Glomerular visceral epithelial cell (primary cell): ENCODE data around the gene MRPS6.

Experiments used
- DNase-seq: peaks from one replicate; pipeline ENCODE4 v3.0.0-alpha.2; 2016; ENCODE audit errors: extremely low spot score

The MRPS6 gene

DNA sequence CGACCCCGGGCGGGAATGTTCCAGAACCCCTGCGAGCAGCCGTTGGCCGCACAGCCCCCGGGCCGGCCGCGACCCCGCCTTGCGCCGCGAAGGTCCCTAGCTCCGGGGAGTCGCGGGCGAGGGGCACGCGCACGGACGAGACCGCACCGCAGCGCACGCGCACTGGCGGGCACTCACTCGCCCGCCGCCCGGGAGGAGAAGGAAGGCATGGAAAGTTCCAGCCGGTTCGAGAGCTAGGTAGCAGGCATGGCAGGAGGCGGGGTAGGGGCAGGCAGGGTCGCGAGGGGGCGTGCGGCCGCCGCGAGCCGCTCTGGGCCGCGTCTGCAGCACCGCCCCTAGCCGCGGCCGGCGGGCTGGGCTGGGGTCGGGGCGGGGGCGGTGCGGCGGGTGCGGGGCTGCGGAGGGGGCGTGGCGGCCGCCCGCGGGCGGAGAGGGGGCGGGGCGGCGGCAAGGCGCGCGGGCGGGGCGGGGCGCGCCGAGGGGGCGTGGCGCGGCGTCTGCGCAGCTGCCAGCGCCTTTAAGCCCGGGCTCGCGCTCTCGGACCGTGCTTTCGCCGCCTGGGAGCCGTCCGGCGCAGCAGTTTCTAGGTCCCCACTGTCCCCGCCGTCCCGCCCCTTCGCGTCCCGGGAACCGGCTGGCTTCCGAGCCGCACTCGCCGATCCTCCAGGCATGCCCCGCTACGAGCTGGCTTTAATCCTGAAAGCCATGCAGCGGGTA, at the start of gene MRPS6, which contains the start of gene SLC5A3:
MRPS6 (plus strand) TSS at position 547 of the 717 bp plus-strand sequence; CDS start at position 670, 123 bp downstream.
SLC5A3 (plus strand) TSS at position 547 of the 717 bp plus-strand sequence. CDS start 21,621 bp downstream, outside the sequence.
- DNase-seq = peak; percentile 88

DNA sequence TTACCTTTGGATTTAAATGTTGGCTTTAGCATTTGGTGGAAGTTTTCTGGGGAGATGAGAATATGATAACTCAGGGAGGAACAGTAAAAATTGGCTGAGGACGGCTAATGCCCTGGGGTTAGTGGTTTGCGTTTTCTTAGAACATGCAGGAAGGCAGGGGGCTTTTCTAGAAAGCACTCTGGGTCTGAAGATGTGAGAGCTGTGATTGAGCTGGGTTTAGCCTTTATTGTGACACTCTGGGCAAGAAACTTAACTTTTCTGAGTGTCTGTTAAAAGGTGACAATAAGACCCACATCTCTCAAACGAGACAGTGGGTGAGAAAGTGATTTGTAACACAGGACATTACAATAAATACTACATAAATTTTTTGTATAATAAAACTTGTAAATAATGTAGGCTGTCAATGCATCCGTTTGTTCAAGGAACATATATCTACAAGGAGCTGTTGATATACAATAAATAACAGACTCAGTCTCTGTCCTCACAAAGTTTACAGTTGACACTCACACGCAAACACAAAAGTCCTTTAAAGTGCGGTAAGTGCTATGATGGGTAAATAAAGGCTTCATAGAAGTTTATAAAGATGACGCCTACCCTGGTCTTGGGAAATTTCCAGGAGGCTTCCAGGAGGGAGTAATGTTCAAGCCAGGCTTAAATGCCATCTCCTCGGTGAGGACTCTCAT, 49.5 kb upstream of the MRPS6 start:
- no peak for DNase-seq

DNA sequence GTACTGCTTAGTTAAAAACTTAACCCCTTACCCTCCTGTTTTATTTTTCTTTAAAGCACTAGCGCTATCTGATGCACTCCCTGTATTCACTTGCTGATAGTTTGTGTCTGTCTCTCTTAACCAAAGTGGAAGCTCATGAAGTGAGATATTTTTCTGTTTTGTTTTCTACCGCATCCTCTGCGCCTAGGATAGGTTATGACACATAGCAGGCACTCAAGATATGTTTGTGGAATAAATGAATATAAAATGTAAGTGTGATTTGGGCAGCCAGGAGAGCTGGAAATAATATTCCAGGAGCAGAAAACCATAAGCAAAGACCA, 49.0 kb upstream of the MRPS6 start:
- no peak for DNase-seq

DNA sequence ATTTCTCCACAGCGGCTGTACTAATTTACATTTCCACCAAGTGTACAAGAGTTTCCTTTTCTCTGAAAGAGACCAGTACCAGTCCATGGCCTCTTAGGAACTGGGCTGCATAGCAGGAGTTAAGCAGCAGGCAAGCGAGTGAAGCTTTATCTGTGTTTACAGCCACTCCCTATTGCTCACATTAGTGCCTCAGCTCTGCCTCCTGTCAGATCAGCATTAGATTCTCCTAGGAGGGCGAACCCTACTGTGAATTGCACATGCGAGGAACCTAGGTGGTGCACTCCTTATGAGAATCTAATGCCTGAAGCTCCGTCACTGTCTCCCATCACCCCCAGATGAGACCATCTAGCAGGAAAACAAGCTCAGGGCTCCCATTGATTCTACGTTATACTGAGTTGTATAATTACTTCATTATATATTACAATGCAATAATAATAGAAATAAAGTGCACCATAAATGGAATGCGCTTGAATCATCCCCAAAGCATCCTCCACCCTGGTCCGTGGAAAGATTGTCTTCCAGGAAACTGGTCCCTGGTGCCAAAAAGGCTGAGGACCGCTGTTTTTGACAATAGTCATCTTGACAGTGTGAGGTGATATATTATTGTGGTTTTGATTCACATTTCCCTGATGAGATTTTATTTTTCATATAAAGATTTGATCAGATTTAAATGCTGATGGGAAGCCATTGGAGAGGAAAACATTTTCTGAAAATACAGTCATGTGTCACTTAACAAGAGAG, 45.5 kb upstream of the MRPS6 start:
- DNase-seq = no peak

DNA sequence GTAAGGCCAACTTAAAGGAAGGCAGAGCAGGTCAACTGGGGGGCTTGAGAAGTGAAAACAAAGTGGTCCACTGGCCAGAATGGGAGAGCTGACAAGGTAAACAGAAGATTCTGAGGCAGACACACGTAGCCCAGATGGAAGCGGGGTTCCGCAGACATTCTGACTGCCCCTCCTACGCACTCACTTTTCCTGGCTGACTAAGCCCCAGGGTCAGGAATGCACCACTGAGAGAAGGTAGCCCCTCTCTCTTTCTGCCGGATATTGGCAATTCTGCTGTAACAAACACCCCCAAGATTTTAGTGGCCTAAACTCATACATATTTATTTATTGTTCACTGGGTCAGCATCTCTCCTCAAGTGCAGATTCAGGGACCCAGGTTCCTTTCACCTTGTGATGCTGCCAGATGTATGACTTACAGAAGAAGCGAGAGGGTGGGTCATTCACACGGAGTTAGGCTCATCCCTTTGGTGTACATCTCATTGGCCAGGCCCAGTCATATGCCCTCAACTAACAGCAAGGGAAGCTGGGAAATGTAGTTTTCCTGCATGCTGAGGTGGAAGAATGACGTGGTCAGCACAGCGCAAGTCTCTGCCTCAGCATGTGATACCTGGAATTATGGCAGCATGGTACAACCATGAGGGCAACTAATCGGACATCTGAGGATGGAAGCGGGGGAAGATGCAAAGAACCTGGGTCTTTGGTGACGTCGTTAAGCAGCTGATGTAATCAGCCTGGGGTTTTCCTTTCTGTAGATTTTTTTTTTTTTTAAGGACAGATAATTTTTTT, 43.4 kb upstream of the MRPS6 start:
- peak; percentile 18 for DNase-seq

DNA sequence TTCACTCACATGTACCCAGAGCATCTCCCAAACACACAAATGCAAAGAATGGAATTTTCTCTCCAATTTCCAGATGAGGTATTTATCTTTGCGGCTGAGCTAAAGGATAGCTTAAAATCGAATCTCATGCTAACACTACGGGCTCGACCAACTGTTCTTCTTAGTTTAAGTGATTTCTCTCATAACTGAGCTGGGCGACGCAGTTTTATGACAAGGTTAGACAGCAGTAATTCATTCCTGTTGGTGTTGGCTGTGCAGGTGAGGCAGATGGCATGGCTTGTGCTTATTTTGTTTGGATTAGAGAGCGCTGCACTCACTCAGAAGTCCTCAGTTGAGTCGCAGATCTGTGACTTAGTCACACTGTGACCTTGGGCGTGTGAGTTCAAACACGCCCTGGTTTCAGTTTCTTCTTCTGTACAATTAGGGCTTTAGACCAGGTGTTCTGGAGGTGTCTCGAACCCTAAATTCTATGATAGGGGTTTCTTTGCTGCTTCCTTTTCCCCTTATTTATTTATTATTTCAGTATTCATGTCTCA, 41.5 kb upstream of the MRPS6 start:
- DNase-seq = no peak

DNA sequence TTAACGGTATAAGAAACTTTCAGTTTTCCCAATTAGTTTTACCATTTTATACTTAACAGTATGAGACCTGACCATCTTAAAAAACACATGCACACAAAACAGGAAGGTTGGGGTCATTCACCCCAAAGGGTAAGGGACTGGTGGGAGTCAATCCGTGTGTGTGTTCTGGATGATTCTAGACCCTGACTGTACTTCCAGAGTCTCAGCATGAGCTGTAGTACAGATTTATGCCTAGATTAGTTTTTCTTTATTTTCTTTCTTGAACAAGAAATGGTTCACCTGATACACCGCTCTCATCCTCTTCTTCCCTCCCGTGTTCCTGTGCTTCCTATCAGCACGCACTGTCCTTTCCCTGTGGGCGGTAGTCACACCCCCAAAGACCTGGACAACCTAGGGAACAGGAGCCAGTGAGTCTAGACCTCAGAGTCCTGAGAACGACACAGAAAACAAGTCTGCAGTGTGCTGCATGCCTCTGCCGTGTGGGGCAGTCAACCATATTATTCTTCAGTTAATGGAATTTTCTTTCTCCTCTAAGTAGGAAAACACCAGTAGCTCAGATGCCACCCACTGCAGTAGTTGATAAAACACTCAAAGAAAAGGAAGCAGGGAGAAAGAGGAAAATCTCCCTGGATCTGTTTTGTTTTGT, 38.9 kb upstream of the MRPS6 start:
- DNase-seq = peak; percentile 39

DNA sequence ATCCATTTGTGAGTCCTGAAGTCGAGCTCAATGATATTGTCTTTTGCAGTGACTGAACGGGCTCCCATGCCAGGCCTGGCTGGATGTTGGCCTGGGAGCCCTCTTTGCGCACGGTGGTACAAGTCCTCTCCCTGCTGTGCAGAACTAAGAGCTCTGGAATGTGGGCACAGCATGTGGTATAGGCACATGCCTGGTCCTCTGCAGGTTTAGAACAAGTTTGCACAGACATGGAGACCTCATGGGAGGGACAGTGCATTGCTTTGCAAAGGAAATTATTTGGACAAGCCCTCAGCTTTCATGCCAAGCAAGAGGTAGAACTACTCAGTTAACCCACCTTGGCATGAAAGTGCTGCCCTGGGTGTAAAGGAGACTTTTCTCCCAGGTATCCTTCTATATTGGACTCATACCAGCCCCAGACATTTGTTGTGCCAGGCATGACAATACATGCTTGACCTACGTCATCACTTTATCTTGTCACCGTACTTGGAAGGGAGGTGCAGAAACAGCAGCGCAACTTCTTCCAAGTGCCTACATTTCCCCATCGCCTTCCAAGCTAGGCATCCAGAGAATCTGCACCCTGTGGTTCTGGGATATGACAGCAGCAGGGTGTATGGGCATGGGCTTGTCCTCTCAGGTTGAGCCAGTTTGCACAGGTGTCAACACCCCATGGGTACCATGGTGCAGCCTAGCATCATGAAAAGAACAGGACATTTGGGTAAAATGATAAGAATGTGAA, 37.6 kb upstream of the MRPS6 start:
- no peak for DNase-seq

DNA sequence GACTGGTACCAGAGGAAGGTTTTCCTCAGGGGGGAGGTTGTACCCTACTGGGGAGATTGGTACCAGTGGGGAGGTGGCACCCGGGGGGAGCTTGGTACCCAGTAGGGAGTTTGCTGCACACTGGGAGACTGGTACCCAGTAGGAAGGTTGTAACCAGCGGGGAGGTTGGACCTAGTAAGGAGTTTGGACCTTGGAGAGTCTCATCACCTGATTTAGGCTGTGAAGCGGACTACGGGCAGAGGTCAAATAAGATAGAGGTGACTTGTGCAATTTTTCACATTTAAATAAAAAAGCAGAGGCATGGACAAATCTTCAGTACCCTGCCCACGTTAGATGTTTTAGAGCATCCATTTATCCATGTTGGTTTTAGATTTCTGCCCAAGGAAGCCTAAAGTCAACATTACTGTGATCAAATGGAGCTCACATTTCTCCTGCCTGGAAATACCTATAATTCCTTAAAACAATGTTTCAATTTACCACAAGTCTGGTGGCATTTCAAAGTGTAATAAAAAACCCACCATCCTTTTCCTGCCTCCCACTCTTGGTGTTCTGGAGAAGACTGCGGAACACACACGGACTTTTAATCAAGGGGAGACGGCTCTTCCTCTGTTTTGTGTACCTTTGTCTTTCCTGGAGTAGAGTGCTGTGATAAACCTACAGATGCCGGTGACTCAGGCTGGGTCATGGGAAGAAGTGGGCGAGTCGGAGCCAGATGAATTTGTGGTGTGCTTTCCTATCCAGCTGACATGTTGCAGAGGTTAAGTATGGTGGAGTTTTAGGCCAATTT, 36.2 kb upstream of the MRPS6 start:
- peak; percentile 34 for DNase-seq

DNA sequence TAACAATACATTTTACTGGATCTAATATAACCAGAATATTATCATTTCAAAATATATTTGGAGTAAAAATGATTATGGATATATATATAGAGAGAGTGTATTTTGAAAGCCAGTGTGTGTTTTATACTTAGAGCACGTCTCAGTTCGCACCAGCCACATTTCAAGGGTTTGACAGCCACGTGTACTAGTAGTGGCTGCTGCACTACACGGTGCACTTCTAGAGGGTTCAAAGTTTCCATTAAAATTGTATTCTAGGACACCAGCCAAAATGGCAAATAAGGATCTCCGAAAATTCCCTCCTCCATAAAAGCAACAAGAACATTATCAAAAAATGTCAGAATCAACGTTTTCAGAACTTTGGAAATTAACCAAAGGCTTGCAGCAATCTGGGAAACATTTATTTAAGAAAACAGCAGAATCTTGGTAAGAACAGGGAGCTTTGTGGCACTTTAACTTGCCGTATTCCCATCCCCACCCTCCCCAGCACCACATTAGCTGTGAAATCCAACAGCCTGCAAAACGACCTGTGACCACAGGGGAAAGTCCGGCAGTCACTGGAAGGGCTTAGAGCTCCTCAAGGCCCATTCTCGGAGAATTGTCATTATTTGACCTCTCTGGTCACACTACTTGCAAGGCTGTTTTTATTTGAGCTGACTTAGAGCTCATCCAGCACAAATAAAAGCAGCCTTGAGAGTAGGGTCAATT, 33.5 kb upstream of the MRPS6 start:
- no peak for DNase-seq

DNA sequence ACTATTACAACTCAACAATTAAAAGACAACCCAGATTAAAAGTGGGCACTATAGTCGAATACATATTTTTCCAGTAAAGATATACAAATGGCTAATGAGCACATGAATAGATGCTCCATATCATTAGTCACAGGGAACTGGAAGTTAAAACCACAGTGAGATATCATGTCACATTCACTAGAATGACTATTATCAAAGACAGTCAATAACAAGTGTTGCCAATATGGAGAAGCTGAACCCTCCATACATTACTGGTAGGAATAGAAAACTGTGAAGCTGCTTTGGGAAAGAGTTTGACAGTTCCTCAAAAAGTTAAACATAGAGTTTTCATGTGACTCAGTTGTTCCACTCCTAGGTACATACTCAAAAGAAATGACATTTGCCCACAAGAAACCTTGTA, 30.6 kb upstream of the MRPS6 start:
- DNase-seq = no peak

DNA sequence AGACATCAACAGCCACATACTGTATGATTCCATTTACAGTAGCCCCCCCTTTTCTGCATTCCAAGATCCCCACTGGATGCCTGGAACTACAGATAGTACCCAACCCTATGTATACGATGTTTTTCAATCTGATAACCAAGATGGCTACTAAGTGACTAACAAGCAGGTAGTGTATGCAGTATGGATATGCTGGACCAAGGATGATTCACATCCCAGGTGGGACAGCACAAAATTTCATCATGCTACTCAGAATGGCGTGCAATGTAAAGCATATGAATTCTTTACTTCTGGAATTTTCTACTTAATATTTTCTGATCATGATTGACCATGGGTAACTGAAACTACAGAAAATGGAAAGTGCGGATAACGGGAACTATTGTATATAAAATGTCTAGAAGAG, 30.0 kb upstream of the MRPS6 start:
- DNase-seq = no peak

DNA sequence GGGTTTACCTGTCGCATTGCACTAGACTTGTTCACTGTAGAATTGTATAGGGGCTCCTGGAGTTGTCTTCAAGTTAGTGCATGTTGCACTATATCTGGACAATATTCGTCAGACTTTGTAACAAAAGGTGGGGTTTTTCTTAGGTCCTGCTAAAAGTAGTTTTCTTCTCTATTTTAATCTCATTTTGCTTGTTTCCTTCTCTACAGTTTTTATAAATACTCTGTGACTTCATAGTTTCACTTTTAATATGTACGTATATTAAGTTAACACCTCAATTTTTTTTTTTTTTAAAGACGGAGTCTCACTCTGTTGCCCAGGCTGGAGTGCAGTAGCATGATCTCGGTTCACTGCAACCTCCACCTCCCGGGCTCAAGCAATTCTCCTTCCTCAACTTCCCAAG, 26.5 kb upstream of the MRPS6 start:
- no peak for DNase-seq

DNA sequence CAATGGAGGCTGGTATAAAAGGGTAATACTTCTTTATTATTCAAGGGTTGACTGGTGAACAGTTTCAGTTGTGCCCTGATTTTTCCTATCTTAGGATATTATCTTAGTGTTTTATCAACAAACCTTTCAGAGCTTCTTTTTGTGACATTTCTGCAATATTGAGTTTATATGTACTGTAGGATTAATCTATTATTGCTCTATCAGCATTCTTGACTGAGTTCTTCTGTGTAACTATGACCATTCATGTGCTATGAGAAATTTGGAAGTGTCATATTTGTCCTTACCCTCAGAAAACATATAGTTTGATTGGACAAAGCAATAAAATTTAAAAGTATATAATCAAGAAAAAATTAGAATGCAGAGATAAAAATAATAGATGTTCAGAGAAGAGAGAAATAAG, 25.5 kb upstream of the MRPS6 start:
- DNase-seq = no peak

DNA sequence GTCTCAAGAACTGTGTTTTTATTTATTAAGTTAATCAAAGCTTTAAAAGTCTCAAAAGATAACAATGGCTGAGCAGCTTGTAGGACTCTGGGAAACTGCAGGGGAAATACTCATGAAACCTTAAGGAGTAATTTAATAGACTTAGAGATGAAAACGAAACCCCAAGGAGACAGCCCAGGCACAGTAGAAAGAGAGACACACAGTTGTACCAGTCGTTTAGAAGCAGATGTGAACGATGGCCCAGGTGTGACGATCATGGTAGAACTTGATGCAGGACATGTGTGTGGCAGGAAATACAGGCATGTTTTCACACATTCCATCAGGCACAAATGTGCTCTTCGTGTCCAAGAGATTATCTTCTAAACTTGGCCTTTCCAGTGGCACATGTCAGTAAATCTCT, 21.2 kb upstream of the MRPS6 start:
- no peak for DNase-seq

DNA sequence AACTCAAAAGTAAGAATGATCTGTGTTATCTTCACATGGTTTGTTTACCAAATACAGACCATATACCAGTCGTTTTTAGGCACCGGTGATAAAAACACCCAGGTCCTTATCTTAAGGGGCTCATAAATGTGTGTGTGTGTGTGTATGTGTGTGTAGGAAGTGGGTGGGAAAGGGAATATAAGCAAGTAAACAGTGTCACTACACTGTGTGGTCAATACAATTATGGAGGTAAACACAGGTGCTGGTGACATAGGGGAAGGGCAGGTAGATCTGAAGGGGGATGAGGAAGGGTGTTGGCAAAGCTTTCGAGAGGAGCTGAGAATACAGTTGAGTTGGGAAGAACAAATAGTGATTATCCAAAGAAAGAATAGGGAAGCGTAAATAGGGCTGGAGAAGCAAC, 19.1 kb upstream of the MRPS6 start:
- DNase-seq = no peak

DNA sequence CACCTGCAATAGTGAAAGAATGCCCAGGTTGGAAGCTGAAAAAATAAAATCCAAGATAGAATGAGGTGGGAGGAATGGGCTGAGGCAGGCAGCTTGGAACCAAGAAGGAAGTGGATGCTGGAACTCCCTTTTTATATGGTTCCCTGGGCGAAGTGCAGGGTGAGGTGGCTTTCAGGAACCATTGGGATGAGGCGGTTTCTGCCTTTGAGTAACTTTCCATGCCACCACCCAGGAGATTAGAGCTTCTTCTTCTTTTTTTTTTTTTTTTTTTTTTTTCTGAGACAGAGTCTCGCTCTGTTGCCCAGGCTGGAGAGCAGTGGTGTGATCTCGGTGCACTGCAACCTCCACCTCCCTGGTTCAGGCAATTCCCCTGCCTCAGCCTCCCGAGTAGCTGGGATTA, 17.8 kb upstream of the MRPS6 start:
- DNase-seq = no peak

DNA sequence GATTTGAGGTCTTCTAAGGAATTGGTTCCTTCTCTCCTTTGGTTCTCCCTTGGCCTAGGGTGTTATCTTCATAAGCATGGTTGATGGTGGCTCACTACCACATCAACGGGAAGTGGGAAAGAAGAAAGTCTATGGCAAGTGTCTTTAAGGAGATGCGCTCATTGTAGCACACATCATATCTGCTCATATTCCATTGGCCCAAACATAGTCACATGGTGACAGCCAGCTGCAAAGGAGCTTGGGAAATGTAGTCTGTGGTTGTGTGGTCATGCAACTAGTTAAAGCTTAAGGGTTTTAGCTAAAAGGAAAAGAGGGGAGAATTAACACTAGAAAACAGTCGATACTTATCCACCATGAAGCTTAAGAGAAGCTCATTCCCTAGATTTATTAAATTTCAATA, 11.4 kb upstream of the MRPS6 start:
- no peak for DNase-seq

DNA sequence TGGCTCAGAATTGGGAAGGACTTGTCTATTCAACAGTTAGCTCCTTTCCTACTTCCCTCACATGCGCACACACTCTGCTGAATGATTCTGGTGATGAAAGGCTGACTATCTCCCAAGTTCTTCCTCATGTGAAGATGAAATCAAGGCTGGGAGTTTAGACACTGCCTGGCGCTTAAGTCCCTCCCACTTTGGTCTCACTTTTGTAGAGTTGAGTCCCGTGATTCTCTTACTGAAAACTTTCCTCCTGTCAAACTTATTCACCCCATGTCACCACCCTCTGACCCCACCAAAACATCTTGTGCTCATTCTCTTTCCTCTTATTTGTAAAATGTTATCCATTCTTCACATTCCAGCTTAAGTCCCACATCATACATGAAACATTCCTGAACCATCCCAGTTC, 8.4 kb upstream of the MRPS6 start:
- no peak for DNase-seq
